GM12873 (cell line): ENCODE results near the gene PRDM15.

Source experiments
- CTCF ChIP-seq: IDR thresholded peaks from 2 replicates; pipeline ENCODE4 v1.5.1; 2012; ENCODE audit warnings: low read depth, mild to moderate bottlenecking, moderate library complexity, low read length, control low read depth; ENCODE audit not compliant: insufficient read depth; ENCODE audit errors: missing control alignments

Gene PRDM15

GRCh38 chr21:41755258-41755933 is 123.7 kb downstream of the PRDM15 start:
- no peak for TF ChIP-seq CTCF

- TF ChIP-seq CTCF: no peak
These were observed 124.7 kb downstream of the PRDM15 start for GRCh38 chr21:41754479-41754891.

- no peak for TF ChIP-seq CTCF
These were observed 125.9 kb downstream of the PRDM15 start for GRCh38 chr21:41753006-41753898.

GRCh38 chr21:41752231-41752681 is 126.9 kb downstream of the PRDM15 start:
- TF ChIP-seq CTCF: no peak

- TF ChIP-seq CTCF: no peak
These were observed 127.5 kb downstream of the PRDM15 start for GRCh38 chr21:41751611-41752011.

- no peak for TF ChIP-seq CTCF
These were observed 128.5 kb downstream of the PRDM15 start for GRCh38 chr21:41750532-41751151.

GRCh38 chr21:41750051-41750450 is 129.1 kb downstream of the PRDM15 start:
- TF ChIP-seq CTCF: no peak
